Measurements from ENCODE around the gene BACE1.
A peak's percentile ranks its signal among the peaks of the same experiment; 100 is the strongest.
"Not testable (repeated sequence)": the region's sequence is repeated elsewhere in the genome, so short reads cannot be mapped to it uniquely, and the experiment has no call there.

BACE1 gene

GRCh38 chr11:117316197-117316961 is at the start of gene BACE1:
Gene BACE1 (minus strand): TSS chr11:117316256. CDS start chr11:117315795, 461 bp downstream.
- peak; percentile 10 for DNase-seq (ENCODE audit: low read depth)

- DNase-seq (ENCODE audit: low read depth): no peak
Observed at GRCh38 chr11:117361432-117361831, 45.4 kb upstream of the BACE1 start.

GRCh38 chr11:117356126-117356890 is 40.3 kb upstream of the BACE1 start:
- DNase-seq (ENCODE audit: low read depth): no peak

- no peak for DNase-seq (ENCODE audit: low read depth)
Observed at GRCh38 chr11:117354550-117354949, 38.5 kb upstream of the BACE1 start.

GRCh38 chr11:117345039-117345438 is 29.0 kb upstream of the BACE1 start:
- no peak for DNase-seq (ENCODE audit: low read depth)

- DNase-seq (ENCODE audit: low read depth): no peak
Observed at GRCh38 chr11:117337076-117337475, 21.0 kb upstream of the BACE1 start.

- no peak for DNase-seq (ENCODE audit: low read depth)
Observed at GRCh38 chr11:117335399-117335798, 19.3 kb upstream of the BACE1 start.

GRCh38 chr11:117334896-117335295 is 18.8 kb upstream of the BACE1 start:
- no peak for DNase-seq (ENCODE audit: low read depth)

GRCh38 chr11:117333917-117334316 is 17.9 kb upstream of the BACE1 start:
- DNase-seq (ENCODE audit: low read depth): no peak

- DNase-seq (ENCODE audit: low read depth): no peak
Observed at GRCh38 chr11:117332843-117333242, 16.8 kb upstream of the BACE1 start.

GRCh38 chr11:117328375-117329010 is 12.4 kb upstream of the BACE1 start:
- no peak for DNase-seq (ENCODE audit: low read depth)

- DNase-seq (ENCODE audit: low read depth): peak; percentile 88
Observed at GRCh38 chr11:117327567-117328374, 11.7 kb upstream of the BACE1 start, which contains the start of gene CEP164. Gene CEP164 (plus strand): TSS chr11:117327854. CDS start chr11:117338587, 10,733 bp downstream.

GRCh38 chr11:117327255-117327566 is 11.2 kb upstream of the BACE1 start:
- not testable (repeated sequence) for DNase-seq (ENCODE audit: low read depth)

GRCh38 chr11:117319214-117319840 is 3.3 kb upstream of the BACE1 start:
- no peak for DNase-seq (ENCODE audit: low read depth)

GRCh38 chr11:117318738-117319137 is 2.7 kb upstream of the BACE1 start:
- no peak for DNase-seq (ENCODE audit: low read depth)

- peak; percentile 6 for DNase-seq (ENCODE audit: low read depth)
Observed at GRCh38 chr11:117315285-117316196, 515 bp downstream of the BACE1 start.

- DNase-seq (ENCODE audit: low read depth): no peak
Observed at GRCh38 chr11:117314840-117315239, 1.2 kb downstream of the BACE1 start.

- DNase-seq (ENCODE audit: low read depth): no peak
Observed at GRCh38 chr11:117313828-117314768, 2.0 kb downstream of the BACE1 start.

- DNase-seq (ENCODE audit: low read depth): no peak
Observed at GRCh38 chr11:117313091-117313490, 3.0 kb downstream of the BACE1 start.

All from activated T-cell treated with anti-CD3 and anti-CD28 coated beads for 48 hours (primary cell).